ENCODE data around the gene C19orf53.

GRCh38 chr19:13794398-13794756 is 20.1 kb downstream of the C19orf53 start:
- TF ChIP-seq EZH2 (IDR thresholded peaks at IDR 0.05; ENCODE audit: low read length, missing control alignments) (no peak), CTCF (conservative IDR thresholded peaks at IDR 0.05 in 1 of 2, IDR thresholded peaks at IDR 0.05 in 1 of 2; ENCODE audit: low read depth in 1 of 2, low read length in 2 of 2) (no peak)

Measured in fibroblast of lung (primary cell).